GM12891 (cell line): ENCODE data around the gene SYT1.

Source experiments
- POLR2A ChIP-seq: IDR thresholded peaks from 2 replicates; pipeline ENCODE4 v1.6.1; 2011; ENCODE audit warnings: low read depth, low read length, control low read depth
- POLR2AphosphoS5 ChIP-seq: IDR thresholded peaks from 2 replicates; pipeline ENCODE4 v1.6.1; 2011; ENCODE audit warnings: low read depth, low read length, control low read depth
- TAF1 ChIP-seq: IDR thresholded peaks from 2 replicates; pipeline ENCODE4 v1.6.1; 2011; ENCODE audit warnings: low read depth, low read length, control low read depth

GRCh38 chr12:79223210-79223609, 358.6 kb downstream of the SYT1 start:
- TF ChIP-seq TAF1 (no peak), POLR2A (no peak), POLR2AphosphoS5 (no peak)
